SHP77 (cell line): ENCODE measurements around the gene TP53AIP1.

Source experiments
- DNase-seq, 2 experiments: peaks; one replicate each; lab custom pipeline; 2025; lab: John Stamatoyannopoulos, UW

The TP53AIP1 gene

DNA sequence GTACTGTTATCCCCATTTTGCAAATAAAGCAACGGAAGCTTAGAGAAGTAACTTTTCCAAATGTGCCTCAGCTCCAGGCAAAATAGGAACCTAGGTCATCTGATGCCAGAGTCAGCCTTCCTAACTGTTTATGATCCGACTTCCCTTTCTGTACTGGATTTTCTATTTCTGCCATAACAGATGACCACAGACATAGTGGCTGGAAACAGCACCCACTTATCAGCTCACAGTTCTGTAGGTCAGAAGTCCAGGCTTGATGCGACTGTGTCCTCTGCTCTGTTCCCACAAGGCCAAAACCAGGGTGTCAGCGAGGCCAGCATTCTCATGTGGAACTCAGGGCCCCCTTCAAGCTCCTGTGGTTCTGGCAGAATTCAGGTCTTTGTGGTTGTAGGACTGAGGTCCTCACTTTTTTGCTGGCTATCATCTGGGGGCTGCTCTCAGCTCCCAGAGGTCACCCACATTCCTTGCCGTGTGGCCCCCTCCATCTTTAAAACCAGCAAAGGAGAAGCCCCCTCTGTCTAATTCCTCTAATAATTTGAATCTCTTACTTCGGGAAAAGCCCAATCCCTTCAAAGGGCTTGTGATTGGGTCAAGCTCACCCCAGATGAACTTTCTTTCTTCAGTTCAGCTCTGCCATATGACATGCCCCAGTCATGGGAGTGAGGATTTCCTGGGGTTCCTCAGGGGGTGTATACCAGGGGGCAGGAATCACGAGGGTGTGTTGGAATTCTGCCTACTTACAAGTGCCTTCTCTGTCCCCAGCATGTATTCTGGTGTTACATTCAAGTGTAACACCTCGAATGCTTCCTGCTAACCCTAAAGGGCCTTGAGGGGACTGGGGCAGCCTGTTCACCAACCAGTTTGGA, 36.3 kb downstream of the TP53AIP1 start:
- DNase-seq, result no peak

GRCh38 chr11:128905345-128906184, 37.1 kb downstream of the TP53AIP1 start:
- peak in 1 of 2 experiments; percentile 24 for DNase-seq

GRCh38 chr11:128904656-128905344, 37.9 kb downstream of the TP53AIP1 start:
- no peak for DNase-seq

DNA sequence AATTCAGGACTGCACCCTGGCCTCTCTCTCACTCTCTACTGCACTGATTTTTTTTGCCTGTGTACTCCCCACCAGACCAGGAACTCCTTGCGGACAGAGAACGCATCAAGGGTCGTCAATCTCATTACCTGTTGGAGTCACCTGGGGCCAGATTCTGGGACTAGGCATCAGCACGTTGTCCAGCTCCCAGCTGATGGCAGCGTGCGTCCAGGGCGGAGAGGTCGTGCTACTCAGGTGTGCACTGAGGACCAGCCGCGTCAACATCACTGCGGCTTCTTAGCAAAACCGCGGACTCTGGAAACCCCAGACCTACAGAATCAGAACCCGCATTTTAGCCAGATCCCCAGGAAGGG, 38.4 kb downstream of the TP53AIP1 start:
- DNase-seq, result no peak

DNA sequence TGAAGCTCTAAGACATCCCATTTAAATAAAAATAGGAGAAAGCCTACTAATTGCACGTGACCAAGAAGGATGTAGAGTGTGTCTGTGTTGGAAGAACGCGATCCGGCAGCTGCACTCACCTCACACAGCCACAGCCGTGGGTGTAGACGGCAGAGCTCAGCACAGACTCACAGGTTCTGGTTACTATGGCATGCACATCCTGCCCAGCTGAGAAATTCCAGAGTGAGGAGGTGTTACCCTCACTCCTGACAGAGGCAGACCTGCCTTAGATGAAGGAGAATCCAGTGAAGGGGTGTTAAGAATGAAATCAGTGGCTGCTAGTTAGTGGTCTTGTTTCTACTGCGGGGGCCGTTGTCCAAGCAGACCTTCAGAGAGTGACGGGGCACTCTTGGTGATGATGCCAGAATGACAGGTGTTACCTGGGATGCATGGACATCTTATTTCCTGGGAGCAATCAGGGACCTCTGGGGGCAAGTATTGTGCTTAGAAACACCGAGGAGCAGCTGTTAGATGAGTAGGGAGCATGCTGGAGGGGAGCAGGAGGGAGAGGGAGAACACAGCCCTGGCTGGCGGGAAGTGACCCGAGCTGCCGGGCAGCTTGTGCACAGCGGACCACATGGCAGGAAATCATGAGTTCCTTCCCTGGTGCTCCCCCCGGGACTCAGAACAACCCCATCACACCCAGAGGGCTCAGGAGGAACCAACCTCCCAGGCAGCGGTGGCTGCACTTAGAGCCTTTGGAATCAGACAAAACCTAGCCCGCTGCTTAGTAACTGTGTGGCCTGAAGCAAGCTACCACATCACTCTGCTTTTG, 39.2 kb downstream of the TP53AIP1 start:
- DNase-seq, result no peak

- no peak for DNase-seq
These were observed 40.1 kb downstream of the TP53AIP1 start for GRCh38 chr11:128902515-128903066.

DNA sequence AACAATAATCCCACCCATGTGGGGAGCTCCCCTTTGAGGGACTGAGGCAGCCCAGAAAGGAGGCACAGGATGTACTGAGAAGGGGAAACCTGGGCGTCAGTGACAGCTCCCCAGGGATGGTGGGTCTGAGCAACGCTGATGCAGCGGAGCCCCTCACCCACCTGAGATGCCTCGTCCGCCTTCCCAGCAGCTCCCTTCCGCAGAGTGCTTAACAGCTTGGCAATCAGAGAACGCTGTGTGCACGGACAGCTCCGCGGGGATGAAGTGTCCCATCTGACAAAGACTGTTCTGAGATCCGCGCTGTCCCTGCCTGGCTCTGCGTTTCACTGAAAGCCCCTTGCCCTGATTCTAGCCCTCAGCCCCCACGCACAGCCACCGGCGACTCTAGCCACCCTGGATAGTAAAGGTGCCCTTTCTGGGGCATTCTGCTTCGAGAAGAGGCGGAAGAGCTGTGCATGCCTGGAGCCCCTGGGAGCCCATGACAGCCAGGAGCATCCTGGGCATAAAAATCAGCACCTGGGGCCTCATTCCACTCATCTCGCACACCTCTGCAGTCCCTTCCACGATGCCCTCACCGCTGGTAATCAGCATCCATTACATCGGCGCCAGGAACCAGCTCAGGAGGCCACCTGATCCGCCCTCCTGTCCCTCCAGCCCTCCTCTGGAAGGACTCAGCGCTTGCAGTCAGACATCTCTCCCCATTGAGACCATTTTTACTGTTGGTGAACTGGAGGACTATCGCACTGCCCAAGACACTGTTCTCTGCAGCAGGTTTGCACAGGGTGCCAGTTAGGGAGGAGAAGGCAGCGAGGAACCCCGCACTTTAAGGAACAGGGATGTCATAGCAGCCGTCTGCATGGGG, 40.8 kb downstream of the TP53AIP1 start:
- DNase-seq, result no peak

DNA sequence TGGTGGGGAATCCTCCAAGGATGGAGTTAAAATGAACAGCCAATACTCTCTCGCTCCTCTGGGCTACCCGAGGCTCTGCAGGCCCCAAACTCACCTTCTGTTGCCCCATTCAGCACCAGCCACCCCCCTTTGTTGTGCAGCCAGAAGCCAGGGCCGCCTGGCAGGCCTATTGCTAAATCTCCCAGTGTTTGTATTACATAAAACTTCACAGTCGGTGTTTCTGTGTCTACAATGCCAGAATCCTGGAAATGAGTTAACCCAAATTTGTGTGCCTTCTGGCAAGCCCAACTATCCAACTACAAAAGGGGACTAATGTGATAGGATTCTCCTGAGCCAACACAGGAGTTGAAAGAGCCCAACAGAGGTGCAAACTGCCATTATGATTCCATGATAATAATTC, 42.2 kb downstream of the TP53AIP1 start:
- DNase-seq, result no peak

- no peak for DNase-seq
These were observed 43.9 kb downstream of the TP53AIP1 start for GRCh38 chr11:128898580-128899344.

DNA sequence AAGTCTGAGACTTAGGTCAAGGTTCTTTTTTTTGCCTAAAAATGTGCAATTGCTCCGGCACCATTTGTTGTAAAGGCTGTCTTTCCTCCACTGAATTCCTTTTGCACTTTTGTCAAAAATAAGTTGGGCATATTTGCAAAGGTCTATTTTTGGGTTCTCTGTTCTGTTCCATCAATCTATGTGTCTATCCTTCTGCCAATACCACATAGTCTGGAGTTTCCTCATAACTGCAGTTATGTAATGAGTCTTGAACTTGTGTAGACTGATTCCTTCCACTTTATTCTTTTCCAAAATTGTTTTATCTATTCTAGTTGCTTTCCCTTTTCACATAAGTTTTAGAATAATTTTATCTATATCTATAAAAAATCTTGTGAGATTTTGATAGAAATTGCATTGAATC, 44.8 kb downstream of the TP53AIP1 start:
- no peak for DNase-seq

DNA sequence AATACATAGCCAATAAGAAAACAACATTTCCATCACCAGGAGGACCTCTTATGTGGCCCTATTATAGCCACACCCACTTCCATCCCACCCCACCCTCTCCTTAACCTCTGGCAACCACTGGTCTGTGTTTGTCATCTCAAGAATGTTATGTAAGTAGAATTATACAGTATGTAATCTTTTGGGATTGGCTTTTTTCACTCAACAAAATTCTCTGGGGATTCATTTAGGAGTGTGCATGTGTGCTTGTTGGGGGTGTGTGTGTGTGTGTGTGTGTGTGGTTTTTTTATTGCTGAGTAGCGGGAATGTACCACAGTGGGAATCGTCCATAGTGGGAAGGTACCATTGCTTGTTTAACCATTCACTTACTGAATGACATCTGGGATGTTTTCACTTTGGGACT, 46.3 kb downstream of the TP53AIP1 start:
- DNase-seq, result no peak

DNA sequence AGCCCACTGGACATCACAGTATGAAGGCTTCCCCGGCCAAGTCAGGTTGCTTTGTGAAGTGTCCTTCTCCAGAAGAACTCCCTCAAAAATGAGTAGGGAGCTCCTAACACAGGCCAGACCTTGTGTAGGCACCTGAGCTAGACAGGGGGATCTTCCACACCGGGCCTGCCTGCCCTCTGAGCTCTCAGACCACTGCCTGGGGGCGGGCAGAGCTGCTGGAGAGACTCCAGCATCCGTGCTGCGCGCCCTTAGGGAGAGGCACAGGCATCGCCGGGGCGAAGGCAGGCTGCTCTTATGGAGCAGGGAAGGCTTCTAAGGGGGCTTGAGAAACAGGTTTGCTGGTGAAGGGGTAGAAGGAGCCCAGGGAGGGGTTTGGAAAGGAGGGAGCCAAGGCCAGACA, 47.1 kb downstream of the TP53AIP1 start:
- DNase-seq, result no peak

GRCh38 chr11:128894685-128895084, 48.0 kb downstream of the TP53AIP1 start:
- DNase-seq, result no peak

GRCh38 chr11:128894286-128894681, 48.4 kb downstream of the TP53AIP1 start:
- no peak for DNase-seq

DNA sequence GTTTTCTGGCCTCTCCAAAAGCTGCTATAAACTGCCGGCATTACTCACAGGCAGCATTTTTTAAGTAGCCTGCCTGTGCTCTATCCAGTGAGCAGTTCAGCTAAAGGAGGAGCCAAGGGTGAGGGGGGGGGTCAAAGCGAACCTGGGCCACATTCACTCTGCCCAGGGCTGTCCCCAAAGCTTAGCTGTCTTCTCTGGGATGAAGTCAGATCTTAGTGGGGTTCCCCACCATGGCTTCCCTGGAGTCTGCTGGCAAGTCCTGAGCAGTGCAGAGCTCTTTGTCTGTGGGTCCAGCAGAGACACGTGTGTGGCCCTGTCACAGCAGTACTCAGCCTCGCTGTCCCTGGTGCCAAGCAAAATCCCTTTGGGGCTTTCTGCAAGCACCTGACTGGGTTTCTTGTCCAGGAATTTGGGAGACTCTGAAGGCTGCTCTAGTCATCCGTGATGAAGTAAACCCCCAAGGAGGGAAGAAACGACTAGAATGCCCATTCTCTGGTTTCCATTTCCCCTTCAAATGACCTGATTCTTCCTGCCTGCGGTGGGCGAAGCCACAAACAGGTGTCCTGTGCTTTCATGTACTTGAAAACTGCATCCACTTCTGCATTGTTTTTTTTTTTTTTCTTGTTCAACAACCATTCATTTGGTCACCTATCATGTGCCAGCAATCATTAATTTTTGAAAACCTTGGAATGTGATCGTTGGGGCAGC, 48.9 kb downstream of the TP53AIP1 start:
- no peak for DNase-seq

DNA sequence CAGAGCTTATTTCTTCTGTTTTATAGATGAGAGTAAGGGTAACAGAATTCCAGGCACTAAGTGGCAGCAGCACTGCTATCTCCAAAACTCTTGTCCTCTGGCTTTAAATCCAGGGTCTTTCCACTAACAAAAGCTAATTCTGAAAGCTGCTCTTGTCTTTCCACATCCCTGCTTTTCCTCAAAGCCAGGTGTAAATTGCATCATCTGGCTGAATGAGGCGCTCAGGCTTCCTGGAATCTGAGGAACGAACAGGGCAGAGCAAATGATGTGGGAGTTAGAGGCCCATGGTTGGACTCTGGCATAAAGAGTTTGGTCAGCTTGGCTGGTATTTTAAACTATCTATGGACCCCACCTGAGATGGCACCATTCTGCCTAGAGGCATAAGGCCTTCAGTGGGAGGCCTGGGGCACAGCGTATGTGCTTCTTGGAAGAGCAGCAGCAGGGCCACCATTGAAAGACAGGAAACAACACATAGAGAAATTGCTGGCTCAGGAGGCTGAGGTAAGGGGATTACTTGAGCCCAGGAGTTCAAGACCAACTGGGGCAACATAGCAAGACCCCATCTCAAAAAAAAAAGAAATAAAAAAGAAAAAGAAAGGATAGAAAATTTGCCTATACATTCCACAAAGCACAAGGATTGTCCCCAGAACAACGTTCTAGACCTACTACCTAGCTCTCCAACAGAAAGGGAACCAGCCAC, 49.7 kb downstream of the TP53AIP1 start:
- no peak for DNase-seq

DNA sequence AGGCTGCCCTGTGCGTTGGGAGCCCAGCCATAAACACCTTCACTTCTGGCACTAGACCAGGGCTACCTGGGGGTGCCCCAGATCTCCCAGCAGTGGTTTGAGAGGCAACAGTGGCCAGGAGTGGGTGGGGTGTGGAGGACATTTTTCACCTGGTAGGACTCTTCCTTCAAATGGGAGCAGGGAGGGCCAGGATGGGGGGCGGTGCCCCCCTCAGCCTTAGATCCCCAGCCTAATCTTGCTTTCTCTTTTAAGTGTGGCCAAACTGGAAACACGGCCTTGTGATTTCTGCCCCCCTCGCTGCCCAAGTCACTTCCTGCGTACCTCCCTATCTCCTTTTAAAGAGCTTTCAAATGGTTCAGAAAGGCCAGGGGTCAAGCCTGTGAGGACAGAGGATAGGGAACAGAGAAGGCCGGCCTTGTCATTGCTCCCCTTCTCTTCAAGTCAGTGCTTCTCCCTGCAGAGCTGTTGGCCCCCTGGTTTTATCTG, 50.7 kb downstream of the TP53AIP1 start:
- DNase-seq, result no peak
